ENCODE measurements around the gene DISP2. TPM values are rescaled to one million over a fixed set of nuclear protein-coding genes. Genes with fewer than 3 reads are reported as not detected.

DISP2 gene
- total and polyA plus RNA-seq, 8 donors, result 0.15 to 10.1 (median 0.58) TPM; not detected in 1

DNA sequence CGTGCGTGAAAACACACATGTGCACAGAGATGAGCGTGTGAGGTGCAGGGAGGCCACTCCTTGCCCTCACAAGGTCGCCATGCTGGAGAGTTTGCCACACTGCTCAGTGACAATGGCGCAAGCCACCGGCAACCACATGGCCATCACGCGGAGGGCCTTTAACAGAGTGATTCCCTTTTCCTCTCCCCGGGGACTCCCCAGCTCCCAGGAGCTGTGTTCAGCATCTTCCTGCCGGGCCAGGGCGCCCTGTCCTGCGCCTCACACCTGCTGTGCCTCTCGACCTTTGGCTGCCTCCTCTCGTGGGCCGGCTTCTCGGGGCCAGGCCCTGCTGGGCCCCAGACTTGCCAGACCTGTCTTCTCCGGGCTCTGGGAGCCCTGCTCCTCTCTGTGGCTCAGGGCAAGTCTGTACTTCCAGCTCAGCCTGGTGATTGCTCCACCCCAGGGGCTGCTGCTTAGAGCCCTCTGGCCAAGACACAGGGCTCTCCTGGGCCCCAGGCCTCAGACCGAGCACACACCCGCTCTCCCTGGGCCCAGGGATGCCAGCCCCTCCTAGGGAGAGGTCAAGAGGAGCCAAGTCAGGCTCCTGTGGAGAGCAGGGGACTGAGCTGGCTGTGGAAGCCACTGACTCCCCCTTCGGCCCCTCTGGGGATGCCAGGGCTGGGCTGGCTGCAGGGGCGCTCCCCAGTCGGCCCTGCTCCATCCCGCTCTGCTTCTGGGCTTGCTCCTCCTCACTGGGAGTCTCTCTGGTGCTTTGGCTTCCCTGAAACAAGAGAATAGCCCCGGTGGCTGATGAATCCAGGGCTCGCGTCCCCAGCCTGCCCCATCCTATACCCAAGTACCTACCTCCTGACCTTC, 22.9 kb upstream of the DISP2 start:
- Histone ChIP-seq H3K4me3 (no peak overlapping the region), H3K27me3 (no peaks in the 10 kb centered on the region), H3K36me3 (peaks cover 4 to 27% (median 22%) of the 10 kb centered on the region in 4 donors), H3K27ac (peak overlapping the region; percentile 14 to 95 (median 92)), H3K4me1 (peaks cover 49 to 99% (median 82%) of the 10 kb centered on the region in 4 donors), H3K9me3 (no peaks in the 10 kb centered on the region)
- TF ChIP-seq, protein P1, sequence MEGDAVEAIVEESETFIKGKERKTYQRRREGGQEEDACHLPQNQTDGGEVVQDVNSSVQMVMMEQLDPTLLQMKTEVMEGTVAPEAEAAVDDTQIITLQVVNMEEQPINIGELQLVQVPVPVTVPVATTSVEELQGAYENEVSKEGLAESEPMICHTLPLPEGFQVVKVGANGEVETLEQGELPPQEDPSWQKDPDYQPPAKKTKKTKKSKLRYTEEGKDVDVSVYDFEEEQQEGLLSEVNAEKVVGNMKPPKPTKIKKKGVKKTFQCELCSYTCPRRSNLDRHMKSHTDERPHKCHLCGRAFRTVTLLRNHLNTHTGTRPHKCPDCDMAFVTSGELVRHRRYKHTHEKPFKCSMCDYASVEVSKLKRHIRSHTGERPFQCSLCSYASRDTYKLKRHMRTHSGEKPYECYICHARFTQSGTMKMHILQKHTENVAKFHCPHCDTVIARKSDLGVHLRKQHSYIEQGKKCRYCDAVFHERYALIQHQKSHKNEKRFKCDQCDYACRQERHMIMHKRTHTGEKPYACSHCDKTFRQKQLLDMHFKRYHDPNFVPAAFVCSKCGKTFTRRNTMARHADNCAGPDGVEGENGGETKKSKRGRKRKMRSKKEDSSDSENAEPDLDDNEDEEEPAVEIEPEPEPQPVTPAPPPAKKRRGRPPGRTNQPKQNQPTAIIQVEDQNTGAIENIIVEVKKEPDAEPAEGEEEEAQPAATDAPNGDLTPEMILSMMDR (IDR thresholded peaks at IDR 0.05), result no peak
- TF ChIP-seq POLR2A (IDR thresholded peaks at IDR 0.05) (no peak), EP300 (IDR thresholded peaks at IDR 0.05) (no peak), POLR2AphosphoS5 (IDR thresholded peaks at IDR 0.05) (no peak)
- WGBS, 5 donors, result 75 to 87% (median 78%) methylated on average over 15 to 26 of the region's 26 CpGs
- intact Hi-C loops (cut with DNase I; ENCODE audit: low total_unique reads), result no loop called here
- DNase-seq, result peak in 1 of 2 donors; percentile 53

- intact Hi-C loops (cut with DNase I; ENCODE audit: low total_unique reads), result no loop called here
- Histone ChIP-seq H3K27me3 (no peaks in the 10 kb centered on the region), H3K9me3 (no peaks in the 10 kb centered on the region), H3K4me1 (peaks cover 59 to 99% (median 83%) of the 10 kb centered on the region in 4 donors), H3K27ac (peak overlapping the region in 4 of 5 donors; percentile 90 to 95 (median 92)), H3K4me3 (no peak overlapping the region), H3K36me3 (peaks cover 4 to 27% (median 22%) of the 10 kb centered on the region in 4 donors)
- DNase-seq, result peak in 1 of 2 donors; percentile 22
- 85 to 91% (median 87%) methylated on average over 7 to 13 of the region's 13 CpGs for WGBS, 5 donors
- TF ChIP-seq POLR2AphosphoS5 (IDR thresholded peaks at IDR 0.05) (no peak), POLR2A (IDR thresholded peaks at IDR 0.05) (no peak), EP300 (IDR thresholded peaks at IDR 0.05) (no peak)
- TF ChIP-seq, protein P1 (IDR thresholded peaks at IDR 0.05), result no peak
These were observed 21.9 kb upstream of the DISP2 start for GRCh38 chr15:40335938-40336743.

- H3K4me1 ChIP-seq, result peaks cover 62 to 100% (median 86%) of the 10 kb centered on the region in 4 donors
These were observed 21.3 kb upstream of the DISP2 start for GRCh38 chr15:40336744-40337122.

More at GRCh38 chr15:40336744-40337122, 21.3 kb upstream of the DISP2 start:
- TF ChIP-seq, protein P1 (IDR thresholded peaks at IDR 0.05), result no peak
- TF ChIP-seq POLR2AphosphoS5 (IDR thresholded peaks at IDR 0.05), result no peak
- TF ChIP-seq POLR2A (IDR thresholded peaks at IDR 0.05), result no peak
- TF ChIP-seq EP300 (IDR thresholded peaks at IDR 0.05), result no peak
- Histone ChIP-seq H3K4me3 (no peak overlapping the region), H3K9me3 (no peaks in the 10 kb centered on the region), H3K27me3 (no peaks in the 10 kb centered on the region), H3K27ac (peak overlapping the region in 4 of 5 donors; percentile 90 to 95 (median 92)), H3K36me3 (peaks cover 4 to 27% (median 22%) of the 10 kb centered on the region in 4 donors)
- WGBS, 5 donors, result 55 to 83% (median 74%) methylated on average over 5 of the region's 5 CpGs
- DNase-seq, result peak in 1 of 2 donors; percentile 16
- intact Hi-C loops (cut with DNase I; ENCODE audit: low total_unique reads), result no loop called here
